HG03521 (cell line): Measurements from ENCODE around the gene SNTB2.

Experiments
- ATAC-seq: cut with Tn5 transposase; IDR thresholded peaks from one replicate; pipeline ENCODE4 v1.9.1; 2021; ENCODE audit warnings: mild to moderate bottlenecking, moderate library complexity; ENCODE audit not compliant: unreplicated experiment

SNTB2 gene

DNA sequence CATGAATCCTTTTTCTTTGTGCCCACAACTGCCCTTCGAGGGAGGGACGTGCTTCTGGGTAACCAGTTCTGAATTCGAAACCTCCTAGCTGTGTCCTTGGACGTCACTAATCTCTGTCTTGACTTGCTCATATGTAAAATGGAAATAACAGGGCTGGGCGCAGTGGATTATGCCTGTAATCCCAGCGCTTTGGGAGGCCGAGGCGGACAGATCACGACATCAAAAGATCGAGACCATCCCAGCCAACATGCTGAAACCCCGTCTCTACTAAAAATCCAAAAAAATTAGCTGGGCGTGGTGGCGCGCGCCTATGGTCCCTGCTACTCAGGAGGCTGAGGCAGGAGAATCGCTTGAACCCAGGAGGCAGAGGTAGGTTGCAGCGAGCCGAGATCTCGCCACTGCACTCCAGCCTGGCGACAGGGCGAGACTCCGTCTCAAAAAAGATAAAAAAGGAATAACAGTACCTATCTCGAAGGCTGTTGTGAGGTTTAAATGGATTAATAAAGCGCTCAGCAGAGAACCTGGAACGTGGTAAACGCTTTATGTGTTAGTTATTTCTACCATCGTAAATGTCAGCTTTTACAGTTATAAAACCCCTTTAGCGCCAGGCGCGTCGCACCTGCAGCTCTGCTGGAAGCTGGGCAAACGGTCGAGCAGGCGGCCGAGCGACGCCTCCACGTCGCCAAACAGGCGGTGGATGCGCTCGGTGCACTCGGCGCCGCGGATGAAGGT is 151.8 kb downstream of the SNTB2 start:
- no peak for ATAC-seq

DNA sequence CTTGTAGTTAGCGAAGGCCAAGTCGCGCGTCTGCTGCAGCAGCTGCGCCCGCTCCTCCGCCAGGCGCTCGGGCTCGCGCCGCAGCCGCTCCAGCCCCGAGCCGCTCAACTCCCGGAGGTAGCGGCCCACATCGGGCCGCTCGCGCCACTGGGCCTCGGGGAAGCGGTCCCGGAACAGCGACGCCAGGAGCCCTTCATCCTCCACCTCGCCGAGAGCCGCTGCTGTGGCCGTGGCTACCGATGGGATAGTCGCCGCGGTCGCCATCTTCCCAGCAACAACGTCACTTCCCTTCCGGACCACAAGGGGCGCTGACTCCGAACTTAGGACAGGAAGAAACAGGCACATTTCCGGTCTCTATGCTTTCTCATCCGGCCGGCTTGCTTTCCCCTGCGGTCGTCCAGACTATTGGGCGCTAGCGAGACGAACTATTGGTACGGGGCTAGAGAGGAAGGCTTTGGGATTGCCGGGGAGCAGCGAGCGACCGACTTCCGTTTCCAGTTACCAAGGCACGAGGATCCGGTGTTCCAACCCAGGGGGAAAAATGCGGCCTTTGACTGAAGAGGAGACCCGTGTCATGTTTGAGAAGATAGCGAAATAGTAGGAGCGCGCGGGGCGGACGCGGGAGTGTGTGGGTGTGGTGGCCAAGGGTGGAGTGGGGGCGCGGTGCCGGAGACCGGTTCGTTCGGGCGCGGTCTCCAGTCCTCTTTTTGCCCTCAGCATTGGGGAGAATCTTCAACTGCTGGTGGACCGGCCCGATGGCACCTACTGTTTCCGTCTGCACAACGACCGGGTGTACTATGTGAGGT is 152.5 kb downstream of the SNTB2 start, which contains the start of the genes COG8 and NIP7:
Gene COG8 (minus strand): TSS at position 276 of the 806 bp plus-strand sequence. CDS start 12 bp downstream, at position 264.
Gene NIP7 (plus strand): TSS at position 484 of the 806 bp plus-strand sequence. CDS start 58 bp downstream, at position 542.
- ATAC-seq = peak; percentile 86

DNA sequence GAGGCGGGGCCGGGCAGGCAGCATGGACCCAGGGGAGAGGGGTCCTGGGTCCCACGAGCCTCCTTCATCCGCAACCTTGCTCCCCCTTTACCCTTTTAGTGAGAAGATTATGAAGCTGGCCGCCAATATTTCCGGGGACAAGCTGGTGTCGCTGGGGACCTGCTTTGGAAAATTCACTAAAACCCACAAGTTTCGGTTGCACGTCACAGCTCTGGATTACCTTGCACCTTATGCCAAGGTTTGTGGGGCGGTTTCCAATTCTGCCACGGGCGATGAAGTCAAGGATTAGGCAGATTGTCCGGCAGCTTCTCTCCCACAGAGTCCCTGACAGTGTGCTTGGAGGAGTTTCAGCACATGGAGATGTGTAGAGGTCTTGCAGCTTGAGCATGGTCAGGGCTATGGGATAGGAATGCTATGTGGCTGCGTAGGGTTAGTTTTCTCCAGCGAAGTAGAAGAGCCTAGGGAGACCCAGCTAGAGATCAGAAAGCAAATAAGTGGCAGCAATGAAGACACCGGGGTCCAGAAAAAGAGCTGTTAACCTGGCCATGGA is 153.2 kb downstream of the SNTB2 start:
- ATAC-seq = peak; percentile 4

DNA sequence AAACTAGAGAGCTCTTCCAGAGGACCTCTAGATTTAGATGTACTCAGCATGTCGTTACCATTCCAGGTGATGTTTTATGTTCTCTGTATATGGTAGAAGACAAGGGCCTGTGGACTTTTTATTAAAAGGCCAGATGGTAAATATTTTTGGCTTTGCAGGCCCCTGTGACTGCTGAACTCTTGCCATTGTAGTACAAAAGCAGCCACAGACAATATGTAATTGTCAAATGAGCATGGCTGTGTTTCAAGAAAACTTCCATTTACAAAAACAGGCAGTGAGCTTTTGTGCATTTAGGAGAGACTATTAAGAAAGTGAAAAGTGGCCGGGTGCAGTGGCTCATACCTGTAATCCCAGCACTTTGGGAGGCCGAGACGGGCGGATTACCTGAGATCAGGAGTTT is 157.2 kb downstream of the SNTB2 start:
- no peak for ATAC-seq

DNA sequence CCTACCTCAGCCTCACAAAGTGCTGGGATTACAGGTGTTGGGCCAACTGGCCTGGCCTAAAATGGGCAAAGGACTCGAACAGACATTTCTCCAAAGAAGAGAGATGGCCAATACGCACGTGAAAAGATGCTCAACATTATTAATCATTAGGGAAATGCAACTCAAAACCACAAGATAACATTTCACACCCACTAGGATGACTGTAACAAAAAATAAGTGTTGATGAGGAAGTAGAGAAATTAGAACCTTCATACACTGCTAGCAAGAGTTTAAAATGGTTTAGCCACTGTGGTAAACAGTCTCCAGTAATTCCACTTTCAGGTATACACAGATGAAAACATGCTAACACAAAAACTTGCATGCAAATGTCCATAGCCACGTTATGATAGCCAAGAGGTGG is 159.0 kb downstream of the SNTB2 start:
- ATAC-seq = no peak

DNA sequence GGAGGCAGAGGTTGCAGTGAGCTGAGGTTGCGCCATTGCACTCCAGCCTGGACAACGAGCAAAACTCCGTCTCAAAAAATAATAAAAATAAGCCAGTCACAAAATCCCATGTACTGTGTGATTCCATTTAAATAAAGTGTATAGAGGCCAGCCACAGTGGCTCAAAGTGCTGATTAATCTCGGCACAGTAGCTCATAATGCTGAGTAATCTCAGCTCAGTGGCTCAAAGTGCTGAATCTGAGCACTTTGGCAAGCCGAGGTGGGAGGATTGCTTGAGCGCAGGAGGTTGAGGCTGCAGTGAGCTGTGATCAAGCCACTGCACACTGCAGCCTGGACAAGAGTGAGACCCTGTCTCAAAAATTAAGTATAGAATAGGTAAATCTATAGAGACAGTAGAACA is 159.7 kb downstream of the SNTB2 start:
- no peak for ATAC-seq

DNA sequence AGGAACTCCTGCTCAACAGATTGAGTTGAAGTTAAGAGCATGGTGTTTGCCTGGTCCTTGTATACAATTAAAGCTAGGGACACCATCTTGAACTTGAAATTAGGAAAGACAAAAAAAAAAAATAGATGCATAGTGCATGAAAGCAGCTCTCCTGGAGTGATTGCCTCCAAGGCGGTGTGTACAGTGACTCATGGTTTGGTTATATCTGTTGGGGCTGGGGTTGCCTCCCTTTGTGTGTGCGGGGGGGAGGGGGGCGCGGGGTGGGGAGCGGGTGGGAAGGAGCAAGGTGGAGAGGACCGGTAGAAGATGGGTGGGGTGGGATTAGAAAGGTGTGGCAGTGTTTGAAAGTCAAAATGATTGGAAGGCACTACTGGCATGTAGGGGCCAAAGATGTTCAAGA is 161.3 kb downstream of the SNTB2 start:
- ATAC-seq = no peak

DNA sequence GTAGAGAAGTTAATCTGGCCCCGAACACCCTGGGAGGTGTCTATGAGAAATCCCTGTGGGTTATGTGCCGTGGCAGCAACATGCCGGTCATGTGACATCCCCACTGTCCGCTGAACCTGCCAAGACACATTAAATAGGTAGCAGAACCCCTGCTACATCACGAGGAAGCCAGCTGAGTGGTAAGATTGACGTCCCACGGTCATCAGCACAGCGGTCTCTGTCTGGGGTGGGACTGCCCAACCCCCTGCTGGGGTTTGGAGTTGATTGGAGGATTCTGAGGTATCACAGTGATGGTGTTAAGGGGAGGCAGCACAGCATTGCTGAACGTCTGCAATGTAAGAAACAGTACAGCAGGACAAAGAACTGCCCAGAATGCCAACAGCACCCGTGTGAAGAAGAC is 162.6 kb downstream of the SNTB2 start:
- ATAC-seq = no peak

DNA sequence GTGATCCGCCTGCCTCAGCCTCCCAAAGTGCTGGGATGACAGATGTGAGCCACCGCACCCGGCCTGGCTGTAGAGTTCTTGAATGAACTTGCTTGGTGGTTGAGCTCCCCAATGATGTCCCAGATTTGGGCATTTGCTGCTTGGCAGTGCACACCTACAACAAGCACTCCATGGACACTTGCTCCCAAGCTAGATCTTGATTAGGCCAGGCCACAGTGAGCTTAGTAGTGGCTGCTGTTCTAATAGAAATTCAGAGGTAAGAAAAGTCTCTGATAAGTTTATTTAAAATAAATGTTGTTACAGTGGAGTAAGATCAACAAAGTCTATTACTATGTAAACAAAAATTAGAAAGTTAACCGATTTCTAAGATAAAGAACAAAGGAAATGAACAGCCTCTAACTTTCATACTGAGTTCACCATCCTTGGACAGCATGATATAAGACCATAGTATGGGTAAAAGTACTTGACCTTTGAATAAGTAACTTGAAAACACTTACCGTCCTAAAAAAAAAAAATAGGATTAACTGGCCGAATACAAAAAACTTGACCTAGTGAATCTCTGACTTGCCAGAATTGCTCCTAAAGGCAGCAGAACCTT is 163.7 kb downstream of the SNTB2 start:
- no peak for ATAC-seq

DNA sequence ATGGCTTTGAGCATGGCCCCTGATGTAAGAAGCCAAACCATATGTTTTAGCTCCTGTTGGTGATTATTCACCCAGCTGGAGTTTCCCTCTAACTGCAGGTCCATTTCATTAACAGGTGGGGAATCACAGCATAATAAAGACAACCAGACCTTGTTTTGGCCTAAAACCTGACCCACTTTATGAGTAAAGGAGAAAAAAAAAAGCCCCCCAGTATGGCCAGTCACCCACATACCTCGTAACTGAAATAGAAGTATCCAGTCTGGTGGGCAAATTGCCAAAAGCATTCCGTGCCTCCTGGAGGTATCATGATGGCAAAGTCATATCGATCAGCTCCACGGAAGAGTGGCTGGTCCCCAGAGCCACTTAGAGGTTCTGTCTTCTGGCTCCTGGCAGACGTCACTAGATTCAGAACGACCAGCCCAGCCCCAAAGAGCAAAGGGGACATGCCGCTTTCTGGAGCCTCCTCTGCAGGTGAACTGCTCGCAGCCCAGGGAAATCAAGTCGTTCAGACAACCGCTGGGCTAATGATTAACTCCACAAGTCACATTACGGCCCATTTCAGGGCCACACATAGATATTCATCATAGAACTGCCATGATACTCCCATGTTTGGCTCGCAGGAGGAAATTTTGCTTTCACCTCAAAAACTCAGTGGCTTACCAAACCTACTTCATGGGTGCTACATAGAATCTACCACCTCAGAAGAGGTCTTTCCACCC is 164.5 kb downstream of the SNTB2 start, which contains the start of gene TMED6:
Gene TMED6 (minus strand): TSS at position 478 of the 719 bp plus-strand sequence. CDS start 33 bp downstream, at position 445.
- ATAC-seq = no peak
